IMR-90 (cell line): ENCODE measurements around the gene ZFP36. TPM values are rescaled to one million over a fixed set of nuclear protein-coding genes. Genes with fewer than 3 reads are reported as not detected.

Experiments
- ATAC-seq: fragments of 200-7000 bp; cut with Tn5 transposase; 2 replicates; pipeline ENCODE4 v1.9.1; 2020; ENCODE audit warnings: low read depth, mild to moderate bottlenecking, moderate library complexity
- BruUV-seq: library from RNA; stranded (reverse); fragments of 400-500 nt; replicated peaks from 2 replicates; lab custom pipeline; 2021; lab: Mats Ljungman, UMichigan
- CTCF ChIA-PET: fragments of 300-600 bp; formaldehyde crosslinking; extraction: SDS; loops from one replicate; lab custom pipeline; 2021; ENCODE audit warnings: antibody characterized with exemption; lab: Yijun Ruan, JAX
- POLR2A ChIA-PET: fragments of 300-600 bp; sonication (Branson Sonifier 250); formaldehyde crosslinking; loops from one replicate; lab custom pipeline; 2022; ENCODE audit warnings: antibody characterized with exemption; ENCODE audit not compliant: unreplicated experiment; lab: Charles Lee
- DNase-seq: peaks from one replicate; pipeline ENCODE4 v3.0.0; 2013
- H2AFZ ChIP-seq: replicated peaks from 2 replicates; pipeline ENCODE3; 2013; ENCODE audit warnings: low read length, mild to moderate bottlenecking; ENCODE audit not compliant: poor library complexity
- H2AK5ac ChIP-seq: 2 replicates; pipeline ENCODE4 v1.6.1; 2013; ENCODE audit warnings: low read depth, low read length, inconsistent platforms
- H2AK9ac ChIP-seq: replicated peaks from 2 replicates; pipeline ENCODE3; 2013; ENCODE audit warnings: mild to moderate bottlenecking, low read depth, low read length, moderate library complexity; ENCODE audit not compliant: poor library complexity
- H2BK120ac ChIP-seq: 2 replicates; pipeline ENCODE4 v1.6.1; 2013; ENCODE audit warnings: low read depth, low read length, inconsistent platforms
- H2BK15ac ChIP-seq: 3 replicates; pipeline ENCODE4 v1.6.1; 2013; ENCODE audit warnings: low read depth, low read length, inconsistent platforms
- H2BK20ac ChIP-seq: 2 replicates; pipeline ENCODE4 v1.6.1; 2013; ENCODE audit warnings: low read depth, mild to moderate bottlenecking, inconsistent platforms, low read length, moderate library complexity
- H2BK5ac ChIP-seq: 2 replicates; pipeline ENCODE4 v1.6.1; 2013; ENCODE audit warnings: mild to moderate bottlenecking, low read depth, low read length, inconsistent platforms; ENCODE audit not compliant: poor library complexity, severe bottlenecking
- H3K14ac ChIP-seq: replicated peaks from 2 replicates; pipeline ENCODE4 v1.6.1; 2013; ENCODE audit warnings: low read depth, low read length, inconsistent platforms
- H3K18ac ChIP-seq: 2 replicates; pipeline ENCODE4 v1.6.1; 2013; ENCODE audit warnings: low read depth, low read length, control low read depth
- H3K23ac ChIP-seq: 2 replicates; pipeline ENCODE4 v1.6.1; 2013; ENCODE audit warnings: low read depth, low read length, inconsistent platforms
- H3K27ac ChIP-seq: 2 replicates; pipeline ENCODE4 v1.5.1; 2013; ENCODE audit warnings: mild to moderate bottlenecking, control low read depth, low read length; ENCODE audit not compliant: insufficient read depth
- H3K27me3 ChIP-seq: 2 replicates; pipeline ENCODE4 v1.6.1; 2013; ENCODE audit warnings: low read length; ENCODE audit not compliant: control insufficient read depth, insufficient read depth
- H3K36me3 ChIP-seq: 2 replicates; pipeline ENCODE4 v1.6.1; 2013; ENCODE audit warnings: low read length, mixed read lengths; ENCODE audit not compliant: control insufficient read depth, insufficient read depth
- H3K4ac ChIP-seq: 2 replicates; pipeline ENCODE4 v1.6.1; 2013; ENCODE audit warnings: low read depth, low read length, inconsistent platforms
- H3K4me1 ChIP-seq: 2 replicates; pipeline ENCODE4 v1.6.1; 2013; ENCODE audit warnings: low read length, mixed read lengths; ENCODE audit not compliant: control insufficient read depth, insufficient read depth
- H3K4me2 ChIP-seq: 2 replicates; pipeline ENCODE4 v1.6.1; 2013; ENCODE audit warnings: low read depth, mild to moderate bottlenecking, control low read depth, low read length, moderate library complexity
- H3K4me3 ChIP-seq: 2 replicates; pipeline ENCODE4 v1.5.1; 2013; ENCODE audit warnings: low read depth, mild to moderate bottlenecking, control low read depth, low read length, moderate library complexity; ENCODE audit not compliant: insufficient read depth
- H3K56ac ChIP-seq: 2 replicates; pipeline ENCODE4 v1.6.1; 2013; ENCODE audit warnings: low read length, inconsistent platforms; ENCODE audit not compliant: insufficient read depth; ENCODE audit errors: extremely low read depth
- H3K79me1 ChIP-seq, 2 experiments: 2 replicates each; pipeline ENCODE4 v1.6.1; 2013; ENCODE audit warnings: low read length in 2 of 2, inconsistent platforms in 1 of 2, low read depth in 1 of 2
- H3K9ac ChIP-seq: 2 replicates; pipeline ENCODE4 v1.6.1; 2013; ENCODE audit warnings: low read depth, low read length, control low read depth
- H3K9me1 ChIP-seq: 2 replicates; pipeline ENCODE4 v1.6.1; 2013; ENCODE audit warnings: low read length, inconsistent platforms; ENCODE audit not compliant: insufficient read depth
- H3K9me3 ChIP-seq: 2 replicates; pipeline ENCODE4 v1.6.1; 2013; ENCODE audit warnings: low read length; ENCODE audit not compliant: control insufficient read depth, insufficient read depth
- H4K20me1 ChIP-seq: 2 replicates; pipeline ENCODE4 v1.6.1; 2013; ENCODE audit warnings: low read length, inconsistent platforms; ENCODE audit not compliant: insufficient read depth
- H4K5ac ChIP-seq: 2 replicates; pipeline ENCODE4 v1.6.1; 2013; ENCODE audit warnings: mild to moderate bottlenecking, low read depth, low read length, control low read depth
- H4K8ac ChIP-seq, 2 experiments: 2 replicates each; pipeline ENCODE4 v1.6.1; 2013; ENCODE audit warnings: low read depth in 2 of 2, low read length in 2 of 2, control low read depth in 1 of 2, inconsistent platforms in 1 of 2
- H4K91ac ChIP-seq: 2 replicates; pipeline ENCODE4 v1.6.1; 2013; ENCODE audit warnings: low read depth, low read length, inconsistent platforms; ENCODE audit not compliant: insufficient read depth
- BHLHE40 ChIP-seq: fragments of 150-350 bp; IDR thresholded peaks from 2 replicates; pipeline ENCODE4 v1.6.1; 2016; ENCODE audit warnings: mild to moderate bottlenecking, low read depth, low read length
- CEBPB ChIP-seq: IDR thresholded peaks from 2 replicates; pipeline ENCODE4 v1.6.1; 2012; ENCODE audit warnings: low read depth, low read length, improper control_type of control experiment
- CHD1 ChIP-seq: IDR thresholded peaks from 2 replicates; pipeline ENCODE4 v1.6.1; 2012; ENCODE audit warnings: low read depth, low read length, improper control_type of control experiment
- CTCF ChIP-seq: conservative IDR thresholded peaks from 2 replicates; pipeline ENCODE4 v1.5.1; 2012; ENCODE audit warnings: mild to moderate bottlenecking, low read depth, low read length, improper control_type of control experiment
- ELK1 ChIP-seq: fragments of 150-350 bp; IDR thresholded peaks from 2 replicates; pipeline ENCODE4 v1.6.1; 2016; ENCODE audit warnings: low read depth, mild to moderate bottlenecking, low read length, moderate library complexity, borderline replicate concordance
- FOS ChIP-seq: fragments of 150-350 bp; IDR thresholded peaks from 2 replicates; pipeline ENCODE4 v1.6.1; 2016; ENCODE audit warnings: low read depth, low read length
- MAFK ChIP-seq: IDR thresholded peaks from 2 replicates; pipeline ENCODE4 v1.6.1; 2012; ENCODE audit warnings: low read depth, low read length, improper control_type of control experiment
- MAZ ChIP-seq: IDR thresholded peaks from 2 replicates; pipeline ENCODE4 v1.6.1; 2012; ENCODE audit warnings: low read depth, mild to moderate bottlenecking, low read length, improper control_type of control experiment, moderate library complexity, borderline replicate concordance
- NFE2L2 ChIP-seq: fragments of 150-350 bp; IDR thresholded peaks from 2 replicates; pipeline ENCODE4 v1.6.1; 2016; ENCODE audit warnings: low read depth, mild to moderate bottlenecking, low read length
- POLR2A ChIP-seq: IDR thresholded peaks from 2 replicates; pipeline ENCODE4 v1.6.1; 2012; ENCODE audit warnings: mild to moderate bottlenecking, low read depth, low read length
- RAD21 ChIP-seq: IDR thresholded peaks from 2 replicates; pipeline ENCODE4 v1.6.1; 2012; ENCODE audit warnings: low read length, improper control_type of control experiment
- RCOR1 ChIP-seq: IDR thresholded peaks from 2 replicates; pipeline ENCODE4 v1.6.1; 2012; ENCODE audit warnings: mild to moderate bottlenecking, low read length, improper control_type of control experiment; ENCODE audit not compliant: insufficient replicate concordance
- RFX5 ChIP-seq: IDR thresholded peaks from 2 replicates; pipeline ENCODE4 v1.8.0; 2012; ENCODE audit warnings: low read depth, mild to moderate bottlenecking, low read length, moderate library complexity
- SMC3 ChIP-seq: fragments of 150-350 bp; IDR thresholded peaks from 2 replicates; pipeline ENCODE4 v1.6.1; 2016; ENCODE audit warnings: low read depth, mild to moderate bottlenecking, antibody characterized with exemption, low read length, moderate library complexity
- USF2 ChIP-seq: fragments of 150-350 bp; IDR thresholded peaks from 2 replicates; pipeline ENCODE4 v1.6.1; 2017; ENCODE audit warnings: mild to moderate bottlenecking, antibody characterized with exemption, low read length, low read depth
- WGBS, 2 experiments: methylation state at CpG; one replicate each; pipeline versions ENCODE4 v1.1.5 to v1.1.7; 2013; ENCODE audit warnings: missing lambda C conversion rate in 2 of 2; ENCODE audit not compliant: insufficient read length in 1 of 2; ENCODE audit errors: extremely low coverage in 2 of 2; 5-methylcytosine and 5-hydroxymethylcytosine counted together
- dilution Hi-C: fragments of 300-500 bp; cut with HindIII; formaldehyde crosslinking; loops from one replicate; pipeline ENCODE4 v1.14.3; 2018; ENCODE audit warnings: low sequenced_read_pairs; ENCODE audit not compliant: unreplicated experiment
- in situ Hi-C: fragments of 300-500 bp; cut with MboI; formaldehyde crosslinking; loops from 3 replicates; pipeline ENCODE4 v1.14.3; 2019; ENCODE audit warnings: low sequenced_read_pairs, inconsistent platforms, mixed read lengths
- intact Hi-C: fragments of 100-400 bp; cut with micrococcal nuclease; formaldehyde crosslinking; loops from 2 replicates; pipeline ENCODE4 v1.10.0; 2022
- polyA plus RNA-seq, 3 experiments: library from polyadenylated mRNA; depleted of rRNA; stranded (reverse); fragments of >200 nt; gene quantifications; 2 replicates each; pipeline ENCODE4 v1.2.3, GENCODE V29; 2012; ENCODE audit warnings: low replicate concordance in 1 of 3
- total RNA-seq: library from RNA; depleted of rRNA; stranded (reverse); fragments of >200 nt; gene quantifications from 2 replicates; pipeline ENCODE4 v1.2.3, GENCODE V29; 2012

Gene ZFP36
- total and polyA plus RNA-seq, 2 of the 4 experiments (the other 2 are of a cell fraction): 1.4 to 45.0 TPM

- Histone ChIP-seq H2AFZ (no peak overlapping the region), H3K9me1 (peaks cover 9% of the 10 kb centered on the region), H2BK20ac (0 out of 2 replicates have a peak overlapping the region, but pooled peaks have one; percentile 9), H3K14ac (no peak overlapping the region), H4K8ac (no peak overlapping the region), H3K79me1 (peaks cover 0 to 37% of the 10 kb centered on the region in 2 experiments; a peak in 2 of 4 replicates), H2BK120ac (peak overlapping the region; percentile 49; the same call in 1 of the 2 replicates), H3K27me3 (no peaks in the 10 kb centered on the region), H3K23ac (no peak overlapping the region), H4K91ac (no peak overlapping the region), H3K4me3 (no peak overlapping the region), H3K9ac (no peak overlapping the region), H3K9me3 (no peaks in the 10 kb centered on the region), H4K20me1 (peaks cover 37% of the 10 kb centered on the region), H3K4me2 (no peak overlapping the region), H2AK9ac (no peak overlapping the region), H3K18ac (no peak overlapping the region; the same call in 1 of the 2 replicates), H2AK5ac (peak overlapping the region; percentile 72), H3K56ac (no peak overlapping the region), H2BK5ac (no peak overlapping the region), H3K4ac (peak overlapping the region; percentile 58), H3K36me3 (peaks cover 15% of the 10 kb centered on the region), H3K4me1 (peaks cover 27% of the 10 kb centered on the region), H4K5ac (no peak overlapping the region), H3K27ac (0 out of 2 replicates have a peak overlapping the region, but pooled peaks have one; percentile 5), H2BK15ac (peak overlapping the region; percentile 15; the same call in 2 of the 3 replicates)
- BruUV-seq: no TSS peak
- in situ Hi-C loops (no loop called here), dilution Hi-C loops (no loop called here), intact Hi-C loops (no loop called here)
- POLR2A ChIA-PET: no interaction called here
- ATAC-seq: no peak
- DNase-seq: no peak
- CTCF ChIA-PET: no interaction called here
- 100% methylated on average over 1 of the region's 17 CpGs; no CpG with 5 or more reads in 1 of the 2 experiments for WGBS, 2 experiments
- TF ChIP-seq ELK1 (no peak), RFX5 (no peak), MAFK (no peak), RCOR1 (no peak), MAZ (no peak), FOS (no peak), POLR2A (no peak), USF2 (no peak), CHD1 (no peak), RAD21 (no peak), SMC3 (no peak), BHLHE40 (no peak), CEBPB (no peak), CTCF (no peak), NFE2L2 (no peak)
Measured at GRCh38 chr19:39405261-39405957, 1.2 kb upstream of the ZFP36 start.
